Measurements from ENCODE around the gene UROS. TPM values are rescaled to one million over a fixed set of nuclear protein-coding genes. Genes with fewer than 3 reads are reported as not detected.

Gene UROS
- total and polyA plus RNA-seq, 2 donors (not counting 1 experiment from before 2014, with no cell fraction given) = 54.4 to 60.4 TPM

- peaks cover 7% of the 10 kb centered on the region for H3K36me3 ChIP-seq (ENCODE audit: control insufficient read depth, insufficient read depth, low read length)
- no peak overlapping the region for H3K27ac ChIP-seq (ENCODE audit: insufficient read depth, low read length)
- no peaks in the 10 kb centered on the region for H3K79me2 ChIP-seq (ENCODE audit: control insufficient read depth, insufficient read depth, low read length)
- H4K20me1 ChIP-seq (ENCODE audit: control insufficient read depth, extremely low read depth, insufficient read depth, low read length) = no peaks in the 10 kb centered on the region
- H3K9me3 ChIP-seq (ENCODE audit: control insufficient read depth, insufficient read depth, low read depth, low read length) = no peaks in the 10 kb centered on the region
- H3K9ac ChIP-seq (ENCODE audit: insufficient read depth, low read length) = no peak overlapping the region
- no peaks in the 10 kb centered on the region for H3K27me3 ChIP-seq (ENCODE audit: control insufficient read depth, insufficient read depth, low read length)
- no peak overlapping the region for H3K4me2 ChIP-seq (ENCODE audit: extremely low read depth, insufficient read depth, low read length)
- H2AFZ ChIP-seq (ENCODE audit: low read length) = no peak overlapping the region
- H3K4me3 ChIP-seq (replicated peaks in 1 of 4; ENCODE audit: control extremely low read depth in 1 of 4, insufficient read depth in 1 of 4, low read depth in 3 of 4, low read length in 4 of 4) = no peak overlapping the region
- no peak for DNase-seq (ENCODE audit: low read depth in 2 of 2)
- no peaks in the 10 kb centered on the region for H3K4me1 ChIP-seq (ENCODE audit: control insufficient read depth, extremely low read depth, insufficient read depth, low read length)
- no peak for TF ChIP-seq CTCF (conservative IDR thresholded peaks at IDR 0.05 in 1 of 2, IDR thresholded peaks at IDR 0.05 in 1 of 2; ENCODE audit: low read depth in 1 of 2, low read length in 2 of 2)
These were observed 43.5 kb upstream of the UROS start for GRCh38 chr10:125866421-125867029.

- H4K20me1 ChIP-seq (ENCODE audit: control insufficient read depth, extremely low read depth, insufficient read depth, low read length) = no peaks in the 10 kb centered on the region
- no peaks in the 10 kb centered on the region for H3K79me2 ChIP-seq (ENCODE audit: control insufficient read depth, insufficient read depth, low read length)
These were observed 42.1 kb upstream of the UROS start for GRCh38 chr10:125865120-125865519.

GRCh38 chr10:125859128-125859817 lies 36.2 kb upstream of the UROS start:
- Histone ChIP-seq H3K4me2 (ENCODE audit: extremely low read depth, insufficient read depth, low read length) (no peak overlapping the region), H3K4me3 (replicated peaks in 1 of 4; ENCODE audit: control extremely low read depth in 1 of 4, insufficient read depth in 1 of 4, low read depth in 3 of 4, low read length in 4 of 4) (no peak overlapping the region), H3K9me3 (ENCODE audit: control insufficient read depth, insufficient read depth, low read depth, low read length) (no peaks in the 10 kb centered on the region), H4K20me1 (ENCODE audit: control insufficient read depth, extremely low read depth, insufficient read depth, low read length) (no peaks in the 10 kb centered on the region), H3K4me1 (ENCODE audit: control insufficient read depth, extremely low read depth, insufficient read depth, low read length) (no peaks in the 10 kb centered on the region), H3K27me3 (ENCODE audit: control insufficient read depth, insufficient read depth, low read length) (no peaks in the 10 kb centered on the region), H3K27ac (ENCODE audit: insufficient read depth, low read length) (no peak overlapping the region), H3K79me2 (ENCODE audit: control insufficient read depth, insufficient read depth, low read length) (no peaks in the 10 kb centered on the region), H3K9ac (ENCODE audit: insufficient read depth, low read length) (no peak overlapping the region), H3K36me3 (ENCODE audit: control insufficient read depth, insufficient read depth, low read length) (peaks cover 2% of the 10 kb centered on the region), H2AFZ (ENCODE audit: low read length) (no peak overlapping the region)
- no peak for DNase-seq (ENCODE audit: low read depth in 2 of 2)
- TF ChIP-seq EZH2 (IDR thresholded peaks at IDR 0.05; ENCODE audit: low read length, missing control alignments) = no peak
- no peak for TF ChIP-seq CTCF (conservative IDR thresholded peaks at IDR 0.05 in 1 of 2, IDR thresholded peaks at IDR 0.05 in 1 of 2; ENCODE audit: low read depth in 1 of 2, low read length in 2 of 2)

More at GRCh38 chr10:125865120-125865519, 42.1 kb upstream of the UROS start:
- H3K36me3 ChIP-seq (ENCODE audit: control insufficient read depth, insufficient read depth, low read length) = peaks cover 7% of the 10 kb centered on the region
- DNase-seq (ENCODE audit: low read depth in 2 of 2) = no peak
- H3K4me3 ChIP-seq (replicated peaks in 1 of 4; ENCODE audit: control extremely low read depth in 1 of 4, insufficient read depth in 1 of 4, low read depth in 3 of 4, low read length in 4 of 4) = no peak overlapping the region
- H3K27ac ChIP-seq (ENCODE audit: insufficient read depth, low read length) = no peak overlapping the region
- no peaks in the 10 kb centered on the region for H3K27me3 ChIP-seq (ENCODE audit: control insufficient read depth, insufficient read depth, low read length)
- H3K9me3 ChIP-seq (ENCODE audit: control insufficient read depth, insufficient read depth, low read depth, low read length) = no peaks in the 10 kb centered on the region
- no peak overlapping the region for H3K4me2 ChIP-seq (ENCODE audit: extremely low read depth, insufficient read depth, low read length)
- no peaks in the 10 kb centered on the region for H3K4me1 ChIP-seq (ENCODE audit: control insufficient read depth, extremely low read depth, insufficient read depth, low read length)
- no peak overlapping the region for H3K9ac ChIP-seq (ENCODE audit: insufficient read depth, low read length)
- no peak overlapping the region for H2AFZ ChIP-seq (ENCODE audit: low read length)
- no peak for TF ChIP-seq CTCF (conservative IDR thresholded peaks at IDR 0.05 in 1 of 2, IDR thresholded peaks at IDR 0.05 in 1 of 2; ENCODE audit: low read depth in 1 of 2, low read length in 2 of 2)
- TF ChIP-seq EZH2 (IDR thresholded peaks at IDR 0.05; ENCODE audit: low read length, missing control alignments) = no peak

Measured in fibroblast of lung (primary cell).